K562 (cell line): Measurements from ENCODE around the gene KCNAB2. TPM values are rescaled to one million over a fixed set of nuclear protein-coding genes. Genes with fewer than 3 reads are reported as not detected.

Experiments
- ATAC-seq: fragments of 200-7000 bp; cut with Tn5 transposase; 3 replicates; pipeline ENCODE4 v1.9.1; 2020; ENCODE audit warnings: moderate library complexity
- BruUV-seq: library from RNA; stranded (reverse); fragments of 400-500 nt; replicated peaks from 2 replicates; lab custom pipeline; 2021; lab: Mats Ljungman, UMichigan
- CTCF ChIA-PET: fragments of 300-600 bp; formaldehyde crosslinking; extraction: SDS; loops from one replicate; lab custom pipeline; 2021; ENCODE audit warnings: low intra/inter-chr PET ratio; lab: Yijun Ruan, JAX
- POLR2A ChIA-PET: fragments of 300-600, 350-650 bp; sonication (Branson Sonifier 250); formaldehyde crosslinking; extraction: SDS; loops from one replicate; lab custom pipeline; 2021; ENCODE audit warnings: antibody characterized with exemption, inconsistent platforms; lab: Yijun Ruan, JAX
- DNase-seq, 4 experiments: peaks; one replicate each; pipeline versions ENCODE4 v3.0.0 to v3.0.0-alpha.2; 2011 to 2018; ENCODE audit warnings: low spot score in 3 of 4, mixed read lengths in 3 of 4; ENCODE audit errors: extremely low read depth in 1 of 4
- FAIRE-seq: peaks from 2 replicates; lab custom pipeline; 2011; peaks lifted over from hg19 to GRCh38; lab: Jason Lieb, UNC
- H2AFZ ChIP-seq: 2 replicates; pipeline ENCODE4 v1.6.0; 2011; ENCODE audit warnings: low read depth, low read length, control low read depth, inconsistent platforms
- H3K27ac ChIP-seq: fragments of 200-600 bp; 3 replicates; pipeline ENCODE4 v1.8.0; 2011; ENCODE audit warnings: low read depth, mild to moderate bottlenecking, control low read depth, inconsistent platforms, low read length, moderate library complexity, mixed read lengths; ENCODE audit errors: extremely low read depth
- H3K27me3 ChIP-seq, 2 experiments: fragments of 300-600 bp in 1 of 2; 2 replicates in 1 of 2; 3 replicates in 1 of 2; pipeline versions ENCODE4 v1.6.0 to v1.8.0; 2011; ENCODE audit warnings: inconsistent platforms in 2 of 2, low read length in 2 of 2, mild to moderate bottlenecking in 1 of 2, mixed read lengths in 1 of 2, moderate library complexity in 1 of 2; ENCODE audit not compliant: control insufficient read depth in 2 of 2, insufficient read depth in 2 of 2
- H3K36me3 ChIP-seq: fragments of 300-600 bp; 3 replicates; pipeline ENCODE4 v1.8.0; 2011; ENCODE audit warnings: mild to moderate bottlenecking, low read length, inconsistent platforms; ENCODE audit not compliant: control insufficient read depth, insufficient read depth
- H3K4me1 ChIP-seq, 2 experiments: fragments of 200-600 bp in 1 of 2; replicated peaks in 1 of 2; 2 replicates in 1 of 2; 3 replicates in 1 of 2; pipeline versions ENCODE4 v1.5.1 to v1.8.0; 2011; ENCODE audit warnings: inconsistent platforms in 2 of 2, low read length in 2 of 2, mild to moderate bottlenecking in 1 of 2, mixed read lengths in 1 of 2, moderate library complexity in 1 of 2; ENCODE audit not compliant: control insufficient read depth in 2 of 2, insufficient read depth in 2 of 2
- H3K4me2 ChIP-seq: 2 replicates; pipeline ENCODE4 v1.6.1; 2011; ENCODE audit warnings: low read length, control low read depth, inconsistent platforms, mixed read lengths; ENCODE audit not compliant: insufficient read depth
- H3K4me3 ChIP-seq: fragments of 200-600 bp; sonication (generic), shearing (Covaris generic); 2 replicates; pipeline ENCODE4 v1.5.1; 2016; ENCODE audit warnings: control low read depth, inconsistent platforms
- H3K79me2 ChIP-seq: fragments of 200-600 bp; 3 replicates; pipeline ENCODE4 v1.8.0; 2011; ENCODE audit warnings: low read length, inconsistent platforms; ENCODE audit not compliant: control insufficient read depth, insufficient read depth
- H3K9ac ChIP-seq, 2 experiments: 2 replicates each; pipeline versions ENCODE4 v1.6.0 to v1.6.1; 2011; ENCODE audit warnings: low read depth in 2 of 2, low read length in 2 of 2, control low read depth in 1 of 2, inconsistent platforms in 1 of 2, mild to moderate bottlenecking in 1 of 2, mixed read lengths in 1 of 2; ENCODE audit not compliant: insufficient read depth in 1 of 2
- H3K9me1 ChIP-seq: one replicate; pipeline ENCODE4 v1.6.0; 2011; ENCODE audit warnings: inconsistent platforms, mild to moderate bottlenecking, low read length, moderate library complexity; ENCODE audit not compliant: control insufficient read depth, insufficient read depth
- H3K9me3 ChIP-seq: replicated peaks from 2 replicates; pipeline ENCODE4 v1.5.1; 2011; ENCODE audit warnings: low read depth, low read length, inconsistent platforms; ENCODE audit not compliant: control insufficient read depth, insufficient read depth
- H4K20me1 ChIP-seq: replicated peaks from 2 replicates; pipeline ENCODE4 v1.6.1; 2011; ENCODE audit warnings: low read length, inconsistent platforms, mixed read lengths; ENCODE audit not compliant: control insufficient read depth, insufficient read depth
- CBX3 ChIP-seq, 2 experiments: IDR thresholded peaks; 1 replicate in 1 of 2; 2 replicates in 1 of 2; pipeline ENCODE4 v1.6.1; 2012; ENCODE audit warnings: inconsistent platforms in 2 of 2, low read length in 2 of 2, borderline replicate concordance in 1 of 2, control low read depth in 1 of 2
- CBX5 ChIP-seq: IDR thresholded peaks from 2 replicates; pipeline ENCODE4 v1.6.1; 2014; ENCODE audit warnings: low read depth, borderline replicate concordance
- ILK ChIP-seq: fragments of 450-650 bp; IDR thresholded peaks from 2 replicates; pipeline ENCODE4 v1.6.1; 2016; ENCODE audit warnings: missing genetic modification characterization, low read depth, mild to moderate bottlenecking, missing compliant biosample characterization, moderate library complexity, borderline replicate concordance
- MEF2D ChIP-seq: conservative IDR thresholded peaks from 2 replicates; pipeline ENCODE4 v1.6.1; 2016; ENCODE audit warnings: low read depth, missing genetic modification characterization, missing compliant biosample characterization
- PHF20 ChIP-seq: fragments of 450-650 bp; IDR thresholded peaks from 2 replicates; pipeline ENCODE4 v1.6.1; 2018; ENCODE audit not compliant: partially characterized antibody
- PHTF2 ChIP-seq: fragments of 250-450 bp; sonication (Bioruptor Pico); IDR thresholded peaks from 2 replicates; pipeline ENCODE4 v1.5.0; 2021; ENCODE audit warnings: mild to moderate bottlenecking
- SIN3A ChIP-seq, 2 experiments: fragments of 150-350 bp in 1 of 2; IDR thresholded peaks; 2 replicates each; pipeline ENCODE4 v1.6.1; 2011 to 2016; ENCODE audit warnings: borderline replicate concordance in 2 of 2, low read depth in 2 of 2, low read length in 2 of 2, mild to moderate bottlenecking in 2 of 2, moderate library complexity in 2 of 2; ENCODE audit not compliant: control insufficient read depth in 1 of 2
- STAT5A ChIP-seq: IDR thresholded peaks from 2 replicates; pipeline ENCODE4 v1.6.1; 2012; ENCODE audit warnings: low read length, inconsistent platforms, borderline replicate concordance
- ZBTB8A ChIP-seq: fragments of 450-650 bp; IDR thresholded peaks from 2 replicates; pipeline ENCODE4 v1.6.1; 2018; ENCODE audit warnings: mild to moderate bottlenecking, moderate library complexity; ENCODE audit not compliant: partially characterized antibody
- ZNF75A ChIP-seq: fragments of 450-650 bp; formaldehyde crosslinking; IDR thresholded peaks from 2 replicates; pipeline ENCODE4 v1.4.0; 2020; ENCODE audit warnings: mild to moderate bottlenecking
- WGBS: fragments of 100-300 bp; shearing (Covaris generic); methylation state at CpG from one replicate; pipeline ENCODE4 v1.1.6; 2016; ENCODE audit warnings: low coverage, mixed read lengths; ENCODE audit not compliant: insufficient coverage; ENCODE audit errors: missing lambda C conversion rate; 5-methylcytosine and 5-hydroxymethylcytosine counted together
- in situ Hi-C: fragments of 300-500 bp; cut with MboI; formaldehyde crosslinking; loops from 4 replicates; pipeline ENCODE4 v1.15.0; 2018; ENCODE audit warnings: inconsistent platforms, mixed read lengths
- intact Hi-C: fragments of 100-400 bp; cut with micrococcal nuclease; formaldehyde crosslinking; loops from 2 replicates; pipeline ENCODE4 v1.14.2; 2022
- polyA plus RNA-seq, 8 experiments: library from polyadenylated mRNA; depleted of rRNA in 4 of 8; stranded (reverse) in 5 of 8; unstranded in 3 of 8; fragments of >200 nt; fragmentation: Nextera tagmentation in 2 of 8; fragmentation: Illumina TruSeq in 1 of 8; extraction: Ambion mirVana in 2 of 8; extraction: Trizol in 1 of 8; gene quantifications; 2 replicates each; pipeline versions ENCODE4 v1.2.1 to v1.2.3, GENCODE V29; 2011 to 2014; ENCODE audit warnings: inconsistent platforms in 1 of 8, missing spikeins in 1 of 8
- total RNA-seq, 7 experiments: library from RNA; depleted of rRNA in 6 of 7; stranded (reverse); fragments of >200 nt in 6 of 7; fragmentation: Illumina TruSeq in 2 of 7; extraction: Trizol in 2 of 7; gene quantifications; 2 replicates each; pipeline versions ENCODE4 v1.2.1 to v1.2.3, GENCODE V29; 2011 to 2021; ENCODE audit warnings: low replicate concordance in 1 of 7

Gene KCNAB2
- total and polyA plus RNA-seq, 9 of the 15 experiments (the other 6 are each of a cell fraction or from before 2014, with no cell fraction given): 1.8 to 15.8 (median 7.1) TPM

DNA sequence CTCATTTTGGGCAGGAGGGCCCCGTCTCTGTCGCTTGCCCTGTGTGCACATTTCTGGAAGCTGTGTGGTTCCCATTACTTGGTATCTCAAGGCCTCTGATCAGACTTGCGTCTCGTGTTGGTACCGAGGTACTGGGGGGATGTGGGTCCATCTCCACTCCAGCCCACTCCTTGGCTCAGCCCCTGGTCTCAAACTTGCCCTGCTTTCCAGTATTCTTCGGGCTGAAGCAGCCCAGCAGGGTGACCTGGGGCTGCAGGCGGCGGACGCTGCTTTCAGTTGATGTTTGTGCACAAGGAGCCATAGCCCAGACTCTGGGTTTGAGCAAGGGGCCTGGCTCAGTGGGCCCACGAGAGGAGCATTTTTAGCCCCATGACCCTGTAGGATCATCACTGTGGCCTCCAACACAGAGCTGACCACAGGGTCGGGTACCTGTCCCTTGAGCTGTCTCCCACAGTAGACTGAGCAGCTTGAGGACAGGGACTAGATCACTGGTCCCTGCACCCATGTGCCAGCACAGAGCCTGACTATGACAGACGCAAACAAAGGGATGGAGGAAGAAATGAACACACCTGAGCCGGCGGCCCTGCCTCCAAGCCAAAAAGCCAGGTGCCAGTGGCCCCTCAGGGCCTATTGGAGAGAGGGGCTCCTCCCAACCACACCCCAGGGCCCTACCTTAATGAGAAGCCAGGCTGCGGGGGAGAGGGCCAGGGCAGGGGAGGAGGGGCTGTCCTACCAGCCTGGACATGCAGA, 87.6 kb downstream of the KCNAB2 start:
- FAIRE-seq (no peak), ATAC-seq (no peak), DNase-seq (no peak)
- no peaks in the 10 kb centered on the region for H3K9me1 ChIP-seq
- no peak overlapping the region for H3K4me2 ChIP-seq
- H3K9me3 ChIP-seq: peaks cover 7% of the 10 kb centered on the region; the same call in 1 of the 2 replicates
- no peak overlapping the region for H3K4me3 ChIP-seq
- H4K20me1 ChIP-seq: peaks cover 12% of the 10 kb centered on the region
- under 1% methylated on average over 15 of the region's 15 CpGs for WGBS
- peaks cover 57 to 89% of the 10 kb centered on the region in 2 experiments for H3K27me3 ChIP-seq
- H3K27ac ChIP-seq: no peak overlapping the region
- POLR2A ChIA-PET: interaction anchor here (0.6 to 0.7 kb wide), 2 partner anchors 59 to 100 kb away, joined by 3 read pairs; no protein-coding TSS in a partner anchor
- CTCF ChIA-PET: no interaction called here
- in situ Hi-C loops: no loop called here
- H2AFZ ChIP-seq: no peak overlapping the region
- no peaks in the 10 kb centered on the region for H3K36me3 ChIP-seq
- H3K4me1 ChIP-seq: peaks cover 0 to 17% of the 10 kb centered on the region in 2 experiments; a peak in 3 of 5 replicates
- BruUV-seq: no TSS peak
- intact Hi-C loops: no loop called here
- H3K9ac ChIP-seq: no peak overlapping the region
- no peaks in the 10 kb centered on the region for H3K79me2 ChIP-seq
- no peak for TF ChIP-seq ZNF75A (CRISPR knock-in tag)
- TF ChIP-seq PHF20: no peak
- no peak for TF ChIP-seq ILK (tag)
- TF ChIP-seq PHTF2 (CRISPR knock-in tag): no peak
- TF ChIP-seq CBX3 (IDR thresholded peaks at IDR 0.05; ENCODE audit: borderline replicate concordance in 1 of 2, low read length in 2 of 2): no peak
- no peak for TF ChIP-seq MEF2D (tag)
- no peak for TF ChIP-seq CBX5
- TF ChIP-seq SIN3A (IDR thresholded peaks at IDR 0.05; ENCODE audit: borderline replicate concordance in 2 of 2, control insufficient read depth in 1 of 2, low read depth in 2 of 2, low read length in 2 of 2): no peak
- no peak for TF ChIP-seq ZBTB8A
- TF ChIP-seq STAT5A: no peak
- TF ChIP-seq, all 486 proteins: peak for 0
